Measurements from ENCODE around the gene HOXD9. TPM values are rescaled to one million over a fixed set of nuclear protein-coding genes. Genes with fewer than 3 reads are reported as not detected.

Gene HOXD9
- total RNA-seq, 1 donor = 0.36 TPM

DNA sequence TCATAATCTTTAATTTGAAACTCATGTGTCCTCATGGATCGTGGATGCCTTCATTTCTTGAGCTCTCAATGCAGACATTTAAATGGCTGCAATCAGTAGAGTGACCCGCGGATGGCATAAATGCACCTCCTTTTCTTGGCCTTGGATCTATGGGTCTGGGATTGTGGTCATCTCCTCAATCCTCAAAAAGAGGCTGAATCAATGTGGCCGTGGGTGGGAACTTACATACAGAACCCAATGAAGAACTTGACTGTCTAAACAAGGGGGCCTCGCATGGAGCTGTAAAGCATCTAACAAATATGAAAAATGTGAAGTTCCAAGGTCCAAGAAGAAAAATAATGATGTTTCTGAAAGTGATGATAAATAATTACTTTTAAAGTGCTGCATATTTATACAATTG lies 27.1 kb upstream of the HOXD9 start:
- TF ChIP-seq CTCF (IDR thresholded peaks at IDR 0.05; ENCODE audit: extremely low read depth, low read depth, low read length) = no peak
- Histone ChIP-seq H2AFZ (ENCODE audit: low read length) (no peak overlapping the region), H3K79me2 (ENCODE audit: insufficient read depth, low read length) (no peaks in the 10 kb centered on the region), H3K4me3 (ENCODE audit: insufficient read depth, low read length) (no peak overlapping the region), H3K27me3 (ENCODE audit: insufficient read depth, low read length) (peaks cover 97% of the 10 kb centered on the region), H3K4me1 (ENCODE audit: insufficient read depth, low read length) (peaks cover 9% of the 10 kb centered on the region), H4K20me1 (ENCODE audit: insufficient read depth, low read length) (no peaks in the 10 kb centered on the region), H3K36me3 (ENCODE audit: insufficient read depth, low read length) (no peaks in the 10 kb centered on the region), H3K27ac (ENCODE audit: low read depth, low read length) (no peak overlapping the region), H3K9me3 (ENCODE audit: low read depth, low read length) (no peaks in the 10 kb centered on the region), H3K4me2 (ENCODE audit: insufficient read depth, low read length) (no peak overlapping the region)
- no peak for DNase-seq (ENCODE audit: insufficient read length, low spot score, missing footprints)

GRCh38 chr2:176096243-176096985 lies 26.1 kb upstream of the HOXD9 start:
- Histone ChIP-seq H4K20me1 (ENCODE audit: insufficient read depth, low read length) (peaks cover 3% of the 10 kb centered on the region), H3K27ac (ENCODE audit: low read depth, low read length) (no peak overlapping the region), H2AFZ (ENCODE audit: low read length) (peak overlapping the region; percentile 83), H3K4me3 (ENCODE audit: insufficient read depth, low read length) (peak overlapping the region; percentile 65), H3K9me3 (ENCODE audit: low read depth, low read length) (no peaks in the 10 kb centered on the region), H3K27me3 (ENCODE audit: insufficient read depth, low read length) (peaks cover 97% of the 10 kb centered on the region), H3K4me1 (ENCODE audit: insufficient read depth, low read length) (peaks cover 9% of the 10 kb centered on the region), H3K79me2 (ENCODE audit: insufficient read depth, low read length) (no peaks in the 10 kb centered on the region), H3K36me3 (ENCODE audit: insufficient read depth, low read length) (no peaks in the 10 kb centered on the region), H3K4me2 (ENCODE audit: insufficient read depth, low read length) (peak overlapping the region; percentile 88)
- no peak for DNase-seq (ENCODE audit: insufficient read length, low spot score, missing footprints)
- no peak for TF ChIP-seq CTCF (IDR thresholded peaks at IDR 0.05; ENCODE audit: extremely low read depth, low read depth, low read length)

DNA sequence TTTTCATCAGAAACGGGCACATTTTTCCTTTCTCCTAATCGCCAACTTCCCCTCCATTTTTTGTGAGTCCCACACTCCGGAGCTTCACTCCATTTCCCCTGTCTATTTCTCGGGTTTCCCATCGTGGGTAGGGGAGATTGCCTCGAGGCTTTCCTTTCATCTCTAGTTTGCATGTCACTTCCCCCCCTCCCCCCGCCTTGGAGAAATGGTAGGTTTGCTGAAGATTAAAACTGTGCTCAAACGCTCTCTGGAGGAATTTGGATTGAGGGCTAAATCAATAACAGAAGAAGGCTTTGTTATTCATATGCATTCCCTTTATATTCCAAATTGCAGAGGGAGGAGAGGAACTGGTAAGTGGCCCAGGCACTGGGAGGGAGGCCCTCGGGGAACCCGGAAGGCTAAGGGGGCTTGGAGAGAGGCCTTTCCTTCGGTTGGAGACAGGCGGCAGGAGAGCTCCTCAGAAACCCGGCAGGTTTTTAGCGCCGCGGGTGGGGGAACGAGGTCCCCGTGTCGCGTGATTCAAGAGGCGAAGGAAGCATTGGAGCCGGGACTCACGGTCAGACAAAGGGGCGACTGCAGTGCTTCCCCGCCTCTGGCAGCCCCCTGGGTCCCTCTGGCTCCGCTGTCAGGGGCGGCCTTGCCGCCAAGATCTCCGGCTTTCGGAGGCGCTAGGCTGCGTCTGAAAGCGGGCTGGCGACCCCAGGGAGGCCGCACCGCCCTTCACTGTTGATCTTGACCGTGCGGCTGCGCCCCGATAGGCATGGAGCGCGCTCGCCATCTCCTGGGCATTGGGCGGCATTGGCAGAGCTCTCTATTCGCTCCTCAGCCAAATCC lies 25.3 kb upstream of the HOXD9 start:
- Histone ChIP-seq H3K79me2 (ENCODE audit: insufficient read depth, low read length) (no peaks in the 10 kb centered on the region), H3K27me3 (ENCODE audit: insufficient read depth, low read length) (peaks cover 97% of the 10 kb centered on the region), H3K9me3 (ENCODE audit: low read depth, low read length) (no peaks in the 10 kb centered on the region), H3K36me3 (ENCODE audit: insufficient read depth, low read length) (no peaks in the 10 kb centered on the region), H3K4me3 (ENCODE audit: insufficient read depth, low read length) (peak overlapping the region; percentile 65), H2AFZ (ENCODE audit: low read length) (peak overlapping the region; percentile 83), H3K27ac (ENCODE audit: low read depth, low read length) (no peak overlapping the region), H3K4me1 (ENCODE audit: insufficient read depth, low read length) (peaks cover 9% of the 10 kb centered on the region), H3K4me2 (ENCODE audit: insufficient read depth, low read length) (peak overlapping the region; percentile 88), H4K20me1 (ENCODE audit: insufficient read depth, low read length) (peaks cover 3% of the 10 kb centered on the region)
- peak; percentile 98 for DNase-seq (ENCODE audit: insufficient read length, low spot score, missing footprints)
- peak; percentile 83 for TF ChIP-seq CTCF (IDR thresholded peaks at IDR 0.05; ENCODE audit: extremely low read depth, low read depth, low read length)

DNA sequence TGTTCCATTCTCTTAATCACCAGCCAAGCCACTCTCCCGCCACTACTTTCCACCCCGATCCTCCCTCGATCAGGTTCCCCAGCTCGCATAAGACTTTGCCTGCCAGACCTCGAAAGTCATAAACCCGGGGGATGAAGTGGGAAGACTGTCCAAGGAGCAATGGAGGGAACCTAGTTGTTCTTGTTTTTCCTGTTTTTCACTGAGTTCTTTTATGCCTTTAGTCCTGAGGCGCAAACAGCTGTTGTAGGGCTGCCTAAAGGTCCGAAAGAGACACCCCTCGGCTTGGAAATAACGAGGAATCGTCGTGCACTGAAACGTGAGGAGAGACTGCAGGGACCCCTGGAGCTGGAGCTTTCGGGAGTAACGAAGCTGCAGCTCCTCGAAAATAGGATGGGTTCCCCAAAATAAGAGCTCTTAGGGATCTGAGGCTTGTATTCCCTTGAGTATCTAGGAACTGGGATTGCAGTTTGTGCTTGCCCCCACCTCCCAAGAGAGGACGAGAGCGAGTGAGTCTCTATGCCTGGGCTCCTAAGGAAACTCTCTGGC lies 24.6 kb upstream of the HOXD9 start:
- Histone ChIP-seq H2AFZ (ENCODE audit: low read length) (peak overlapping the region; percentile 83), H3K27me3 (ENCODE audit: insufficient read depth, low read length) (peaks cover 99% of the 10 kb centered on the region), H3K4me1 (ENCODE audit: insufficient read depth, low read length) (peaks cover 9% of the 10 kb centered on the region), H3K4me3 (ENCODE audit: insufficient read depth, low read length) (peak overlapping the region; percentile 65), H3K36me3 (ENCODE audit: insufficient read depth, low read length) (no peaks in the 10 kb centered on the region), H4K20me1 (ENCODE audit: insufficient read depth, low read length) (peaks cover 3% of the 10 kb centered on the region), H3K79me2 (ENCODE audit: insufficient read depth, low read length) (no peaks in the 10 kb centered on the region), H3K4me2 (ENCODE audit: insufficient read depth, low read length) (peak overlapping the region; percentile 88), H3K27ac (ENCODE audit: low read depth, low read length) (no peak overlapping the region), H3K9me3 (ENCODE audit: low read depth, low read length) (no peaks in the 10 kb centered on the region)
- no peak for DNase-seq (ENCODE audit: insufficient read length, low spot score, missing footprints)
- no peak for TF ChIP-seq CTCF (IDR thresholded peaks at IDR 0.05; ENCODE audit: extremely low read depth, low read depth, low read length)
